Measurements from ENCODE around the gene SERGEF. TPM values are rescaled to one million over a fixed set of nuclear protein-coding genes. Genes with fewer than 3 reads are reported as not detected.

Gene SERGEF
- total and polyA plus RNA-seq, 5 donors from 2014 or later: 40.4 to 81.5 (median 77.0) TPM

DNA sequence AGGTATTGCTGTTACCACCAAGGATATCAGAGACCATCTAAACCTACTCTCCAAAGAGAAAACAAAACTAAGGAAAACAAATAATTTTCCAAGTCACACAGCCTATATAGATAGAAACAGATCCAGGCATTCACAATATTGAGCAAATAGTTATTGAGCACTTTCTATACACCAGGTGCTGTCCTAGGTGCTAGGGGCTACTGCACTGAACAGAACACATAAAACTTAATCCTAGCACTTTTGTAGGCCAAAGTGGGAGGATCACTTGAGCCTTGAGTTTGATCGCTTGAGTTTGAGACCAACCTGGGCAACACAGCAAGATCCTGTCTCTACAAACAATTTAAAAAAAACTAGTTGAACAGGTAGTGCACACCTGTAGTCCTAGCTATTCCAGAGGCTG lies 44.6 kb downstream of the SERGEF start:
- Histone ChIP-seq H3K4me3 (ENCODE audit: low read depth, low read length) (no peak overlapping the region), H3K27me3 (ENCODE audit: control insufficient read depth, insufficient read depth, low read length) (no peaks in the 10 kb centered on the region), H3K4me1 (ENCODE audit: control insufficient read depth, insufficient read depth, low read length, poor library complexity, severe bottlenecking) (no peaks in the 10 kb centered on the region), H3K9me3 (ENCODE audit: control insufficient read depth in 2 of 2, low read length in 2 of 2) (no peaks in the 10 kb centered on the region), H3K27ac (ENCODE audit: insufficient read depth, low read length, poor library complexity, severe bottlenecking) (no peak overlapping the region), H3K36me3 (ENCODE audit: control insufficient read depth, insufficient read depth, low read length) (peaks cover 46% of the 10 kb centered on the region)
- DNase-seq (no peak), ATAC-seq (ENCODE audit: low read depth in 2 of 2) (no peak)
- peaks cover 49% of the 10 kb centered on the region for H3K36me3 Mint-ChIP-seq
- H3K4me1 Mint-ChIP-seq: peaks cover 4 to 12% (median 7%) of the 10 kb centered on the region in 4 donors
- H3K9me3 Mint-ChIP-seq: peaks cover 0 to 3% (median 0%) of the 10 kb centered on the region in 7 donors
- H3K27ac Mint-ChIP-seq: no peak overlapping the region
- H3K27me3 Mint-ChIP-seq: no peaks in the 10 kb centered on the region
- no peak overlapping the region for H3K4me3 Mint-ChIP-seq

DNA sequence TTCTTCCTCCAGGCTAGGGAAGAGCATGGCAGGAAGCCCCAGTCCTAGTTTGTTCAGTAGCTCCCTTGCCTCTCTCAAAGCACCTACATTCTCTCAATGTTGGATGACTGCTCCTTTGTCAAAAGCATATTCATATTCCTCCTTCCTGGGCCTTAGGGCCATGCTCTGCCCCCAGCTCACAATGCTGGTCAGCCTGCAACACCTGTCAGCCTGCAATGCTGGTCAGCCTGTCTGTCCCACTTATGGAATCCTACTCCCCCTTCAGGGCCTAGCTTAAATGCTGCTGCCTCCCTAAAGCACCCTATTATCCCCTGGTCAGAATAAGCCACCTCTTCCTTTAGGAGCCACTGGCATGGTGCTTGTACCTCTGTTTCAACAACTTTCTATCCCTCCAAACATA lies 45.2 kb downstream of the SERGEF start:
- Histone ChIP-seq H3K27me3 (ENCODE audit: control insufficient read depth, insufficient read depth, low read length) (no peaks in the 10 kb centered on the region), H3K9me3 (ENCODE audit: control insufficient read depth in 2 of 2, low read length in 2 of 2) (no peaks in the 10 kb centered on the region), H3K4me1 (ENCODE audit: control insufficient read depth, insufficient read depth, low read length, poor library complexity, severe bottlenecking) (no peaks in the 10 kb centered on the region), H3K27ac (ENCODE audit: insufficient read depth, low read length, poor library complexity, severe bottlenecking) (no peak overlapping the region), H3K4me3 (ENCODE audit: low read depth, low read length) (no peak overlapping the region), H3K36me3 (ENCODE audit: control insufficient read depth, insufficient read depth, low read length) (peaks cover 41% of the 10 kb centered on the region)
- Mint-ChIP-seq H3K27ac (no peak overlapping the region), H3K4me3 (no peak overlapping the region), H3K4me1 (peaks cover 4 to 13% (median 7%) of the 10 kb centered on the region in 4 donors), H3K9me3 (peaks cover 0 to 3% (median 0%) of the 10 kb centered on the region in 7 donors), H3K36me3 (peaks cover 45% of the 10 kb centered on the region), H3K27me3 (no peaks in the 10 kb centered on the region)
- ATAC-seq (ENCODE audit: low read depth in 2 of 2) (no peak), DNase-seq (no peak)

DNA sequence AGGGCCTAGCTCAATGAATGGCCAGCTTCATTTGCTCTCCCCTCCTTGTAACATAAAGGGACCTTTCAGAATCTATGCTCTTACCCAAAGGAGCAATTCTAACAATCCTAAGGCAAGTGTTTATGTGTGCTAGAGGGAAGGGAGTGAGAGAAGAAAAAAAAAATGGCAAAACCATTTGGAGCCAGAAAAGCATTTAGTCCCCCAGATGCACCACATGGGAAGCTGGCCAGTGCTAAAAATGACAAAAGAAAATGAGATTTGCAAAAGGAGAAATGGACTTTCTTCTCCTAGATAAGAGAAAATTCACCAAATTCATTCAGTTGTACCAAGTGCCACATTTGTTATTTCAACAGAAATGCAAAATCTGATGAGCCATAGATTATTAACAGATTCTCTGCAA lies 52.8 kb downstream of the SERGEF start:
- no peak for ATAC-seq (ENCODE audit: low read depth in 2 of 2)
- peaks cover 75% of the 10 kb centered on the region for H3K36me3 Mint-ChIP-seq
- no peak for DNase-seq
- Histone ChIP-seq H3K36me3 (ENCODE audit: control insufficient read depth, insufficient read depth, low read length) (peaks cover 55% of the 10 kb centered on the region), H3K9me3 (ENCODE audit: control insufficient read depth in 2 of 2, low read length in 2 of 2) (no peaks in the 10 kb centered on the region), H3K27me3 (ENCODE audit: control insufficient read depth, insufficient read depth, low read length) (no peaks in the 10 kb centered on the region), H3K4me1 (ENCODE audit: control insufficient read depth, insufficient read depth, low read length, poor library complexity, severe bottlenecking) (no peaks in the 10 kb centered on the region), H3K27ac (ENCODE audit: insufficient read depth, low read length, poor library complexity, severe bottlenecking) (no peak overlapping the region), H3K4me3 (ENCODE audit: low read depth, low read length) (no peak overlapping the region)
- no peaks in the 10 kb centered on the region for H3K27me3 Mint-ChIP-seq
- H3K27ac Mint-ChIP-seq: peak overlapping the region in 2 of 3 donors; percentile 56 to 66
- no peak overlapping the region for H3K4me3 Mint-ChIP-seq
- H3K9me3 Mint-ChIP-seq: no peaks in the 10 kb centered on the region
- peaks cover under 1 to 13% (median 10%) of the 10 kb centered on the region in 4 donors for H3K4me1 Mint-ChIP-seq

DNA sequence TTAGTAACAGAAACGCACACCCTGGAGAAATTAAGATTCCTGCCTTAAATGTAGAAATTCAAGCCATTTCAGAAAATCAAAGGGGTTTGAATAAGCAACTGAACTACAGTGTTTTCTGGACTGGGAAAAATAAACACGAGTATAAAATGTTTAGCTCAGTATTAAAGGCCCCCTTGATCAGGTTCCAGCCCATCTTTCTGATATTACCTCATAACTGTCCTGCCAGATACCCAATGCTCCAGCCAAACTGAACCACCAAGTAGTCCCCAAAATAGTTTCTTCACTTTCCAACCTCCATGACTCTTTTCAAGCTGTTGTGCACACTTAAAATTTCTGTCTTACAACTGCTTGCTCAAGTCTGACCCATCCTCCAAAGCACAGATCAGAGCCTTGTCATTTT lies 54.4 kb downstream of the SERGEF start:
- ATAC-seq (ENCODE audit: low read depth in 2 of 2) (no peak), DNase-seq (no peak)
- H3K27ac ChIP-seq (ENCODE audit: insufficient read depth, low read length, poor library complexity, severe bottlenecking): no peak overlapping the region
- Mint-ChIP-seq H3K9me3 (no peaks in the 10 kb centered on the region), H3K4me1 (peaks cover 0 to 5% (median 4%) of the 10 kb centered on the region in 4 donors), H3K36me3 (peaks cover 70% of the 10 kb centered on the region), H3K27me3 (no peaks in the 10 kb centered on the region), H3K4me3 (no peak overlapping the region), H3K27ac (no peak overlapping the region)
- no peaks in the 10 kb centered on the region for H3K9me3 ChIP-seq (ENCODE audit: control insufficient read depth in 2 of 2, low read length in 2 of 2)
- no peak overlapping the region for H3K4me3 ChIP-seq (ENCODE audit: low read depth, low read length)
- H3K4me1 ChIP-seq (ENCODE audit: control insufficient read depth, insufficient read depth, low read length, poor library complexity, severe bottlenecking): no peaks in the 10 kb centered on the region
- peaks cover 62% of the 10 kb centered on the region for H3K36me3 ChIP-seq (ENCODE audit: control insufficient read depth, insufficient read depth, low read length)
- no peaks in the 10 kb centered on the region for H3K27me3 ChIP-seq (ENCODE audit: control insufficient read depth, insufficient read depth, low read length)

DNA sequence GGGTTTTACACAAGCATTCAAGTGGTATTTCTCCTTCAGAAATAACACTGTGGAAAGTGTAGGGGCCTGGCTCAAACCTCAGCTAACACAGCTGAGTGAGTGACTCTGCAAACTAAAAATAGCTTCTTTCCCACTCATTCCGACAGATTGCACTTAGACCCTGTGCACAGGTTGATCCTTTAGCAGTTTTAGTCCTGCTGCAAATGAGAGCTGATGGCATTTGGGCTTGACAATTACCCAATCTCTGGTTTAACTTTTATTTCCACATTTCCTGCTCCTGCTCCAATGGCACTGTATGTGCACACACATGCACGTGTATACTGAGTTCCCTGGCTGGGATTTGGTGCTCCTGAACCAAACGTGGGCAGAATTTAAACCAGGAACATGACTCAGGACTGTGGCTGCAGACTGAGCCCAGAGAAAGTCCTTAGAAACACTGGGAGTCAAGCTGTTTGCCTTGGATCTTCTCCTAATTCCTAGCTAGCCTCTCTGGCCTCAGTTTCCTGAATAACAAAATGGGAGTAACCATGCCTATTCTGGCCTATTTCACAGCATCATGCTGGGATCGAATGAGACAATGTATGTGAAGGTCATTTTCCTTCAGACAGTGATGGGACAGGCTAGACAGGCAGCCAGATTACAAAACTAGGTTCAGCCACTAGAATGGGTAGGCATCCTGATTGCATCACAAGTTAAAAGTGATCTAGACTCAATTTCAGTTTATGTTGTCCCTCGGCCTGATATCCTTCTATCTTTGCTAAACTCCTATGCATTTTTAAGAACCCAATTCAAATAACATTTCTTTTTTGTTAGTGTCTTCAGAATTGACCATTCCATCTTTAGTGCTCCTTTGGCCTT lies 58.2 kb downstream of the SERGEF start:
- Histone ChIP-seq H3K4me1 (ENCODE audit: control insufficient read depth, insufficient read depth, low read length, poor library complexity, severe bottlenecking) (no peaks in the 10 kb centered on the region), H3K9me3 (ENCODE audit: control insufficient read depth in 2 of 2, low read length in 2 of 2) (no peaks in the 10 kb centered on the region), H3K36me3 (ENCODE audit: control insufficient read depth, insufficient read depth, low read length) (peaks cover 56% of the 10 kb centered on the region), H3K27ac (ENCODE audit: insufficient read depth, low read length, poor library complexity, severe bottlenecking) (no peak overlapping the region), H3K4me3 (ENCODE audit: low read depth, low read length) (no peak overlapping the region), H3K27me3 (ENCODE audit: control insufficient read depth, insufficient read depth, low read length) (no peaks in the 10 kb centered on the region)
- H3K27me3 Mint-ChIP-seq: no peaks in the 10 kb centered on the region
- peaks cover 78% of the 10 kb centered on the region for H3K36me3 Mint-ChIP-seq
- no peak overlapping the region for H3K4me3 Mint-ChIP-seq
- H3K4me1 Mint-ChIP-seq: peaks cover 0 to 13% (median 3%) of the 10 kb centered on the region in 4 donors
- ATAC-seq (ENCODE audit: low read depth in 2 of 2) (no peak), DNase-seq (no peak)
- no peak overlapping the region for H3K27ac Mint-ChIP-seq
- H3K9me3 Mint-ChIP-seq: no peaks in the 10 kb centered on the region

DNA sequence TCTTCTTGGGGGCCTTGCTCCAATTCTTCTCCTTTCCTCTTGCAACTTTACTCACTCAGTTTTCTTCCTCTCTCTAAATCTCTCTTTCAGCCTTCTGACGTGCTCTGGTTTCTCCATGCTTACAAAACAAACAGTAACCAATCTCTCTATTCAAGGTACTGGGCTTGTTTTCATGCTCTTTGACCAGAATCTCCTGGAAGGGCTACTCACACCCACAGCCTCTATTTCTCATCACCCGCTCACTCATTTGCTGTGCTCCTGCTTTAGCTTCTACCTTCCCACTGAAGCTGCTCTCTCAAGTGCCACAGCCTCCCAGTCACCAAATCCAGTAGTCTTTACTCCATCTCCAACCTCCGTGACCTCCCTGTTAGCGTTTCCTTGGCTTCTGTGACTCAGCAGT lies 60.4 kb downstream of the SERGEF start:
- Mint-ChIP-seq H3K27ac (peak overlapping the region in 2 of 3 donors; percentile 10 to 61), H3K36me3 (peaks cover 78% of the 10 kb centered on the region), H3K27me3 (no peaks in the 10 kb centered on the region), H3K4me3 (no peak overlapping the region), H3K4me1 (peaks cover 0 to 10% (median 2%) of the 10 kb centered on the region in 4 donors), H3K9me3 (peaks cover 0 to 1% (median 0%) of the 10 kb centered on the region in 7 donors)
- DNase-seq (no peak), ATAC-seq (ENCODE audit: low read depth in 2 of 2) (no peak)
- H3K27ac ChIP-seq (ENCODE audit: insufficient read depth, low read length, poor library complexity, severe bottlenecking): no peak overlapping the region
- H3K36me3 ChIP-seq (ENCODE audit: control insufficient read depth, insufficient read depth, low read length): peaks cover 55% of the 10 kb centered on the region
- H3K4me3 ChIP-seq (ENCODE audit: low read depth, low read length): no peak overlapping the region
- H3K4me1 ChIP-seq (ENCODE audit: control insufficient read depth, insufficient read depth, low read length, poor library complexity, severe bottlenecking): no peaks in the 10 kb centered on the region
- H3K9me3 ChIP-seq (ENCODE audit: control insufficient read depth in 2 of 2, low read length in 2 of 2): no peaks in the 10 kb centered on the region
- H3K27me3 ChIP-seq (ENCODE audit: control insufficient read depth, insufficient read depth, low read length): no peaks in the 10 kb centered on the region

GRCh38 chr11:17951685-17952388 lies 61.0 kb downstream of the SERGEF start:
- Mint-ChIP-seq H3K4me3 (no peak overlapping the region), H3K36me3 (peaks cover 77% of the 10 kb centered on the region), H3K4me1 (peaks cover 0 to 10% (median 2%) of the 10 kb centered on the region in 4 donors), H3K9me3 (peaks cover 0 to 1% (median 0%) of the 10 kb centered on the region in 7 donors), H3K27ac (peak overlapping the region in 1 of 3 donors; percentile 10), H3K27me3 (no peaks in the 10 kb centered on the region)
- H3K4me3 ChIP-seq (ENCODE audit: low read depth, low read length): no peak overlapping the region
- peaks cover 49% of the 10 kb centered on the region for H3K36me3 ChIP-seq (ENCODE audit: control insufficient read depth, insufficient read depth, low read length)
- DNase-seq (no peak), ATAC-seq (ENCODE audit: low read depth in 2 of 2) (no peak)
- no peaks in the 10 kb centered on the region for H3K9me3 ChIP-seq (ENCODE audit: control insufficient read depth in 2 of 2, low read length in 2 of 2)
- H3K27ac ChIP-seq (ENCODE audit: insufficient read depth, low read length, poor library complexity, severe bottlenecking): no peak overlapping the region
- no peaks in the 10 kb centered on the region for H3K4me1 ChIP-seq (ENCODE audit: control insufficient read depth, insufficient read depth, low read length, poor library complexity, severe bottlenecking)
- H3K27me3 ChIP-seq (ENCODE audit: control insufficient read depth, insufficient read depth, low read length): no peaks in the 10 kb centered on the region
